Myometrial cell (primary cell): ENCODE measurements around the gene CSRP3. TPM values are rescaled to one million over a fixed set of nuclear protein-coding genes. Genes with fewer than 3 reads are reported as not detected.

Experiments used
- total RNA-seq: library from RNA; depleted of rRNA; stranded (reverse); fragments of >200 nt; gene quantifications from 2 replicates; pipeline ENCODE4 v1.2.3, GENCODE V29; 2015

CSRP3 gene
- not detected in 2 replicates for total RNA-seq

GRCh38 chr11:19201737-19202605 is at the start of gene CSRP3:
Gene CSRP3 (minus strand): TSS chr11:19201983. CDS start chr11:19192448, 9,535 bp downstream.

DNA sequence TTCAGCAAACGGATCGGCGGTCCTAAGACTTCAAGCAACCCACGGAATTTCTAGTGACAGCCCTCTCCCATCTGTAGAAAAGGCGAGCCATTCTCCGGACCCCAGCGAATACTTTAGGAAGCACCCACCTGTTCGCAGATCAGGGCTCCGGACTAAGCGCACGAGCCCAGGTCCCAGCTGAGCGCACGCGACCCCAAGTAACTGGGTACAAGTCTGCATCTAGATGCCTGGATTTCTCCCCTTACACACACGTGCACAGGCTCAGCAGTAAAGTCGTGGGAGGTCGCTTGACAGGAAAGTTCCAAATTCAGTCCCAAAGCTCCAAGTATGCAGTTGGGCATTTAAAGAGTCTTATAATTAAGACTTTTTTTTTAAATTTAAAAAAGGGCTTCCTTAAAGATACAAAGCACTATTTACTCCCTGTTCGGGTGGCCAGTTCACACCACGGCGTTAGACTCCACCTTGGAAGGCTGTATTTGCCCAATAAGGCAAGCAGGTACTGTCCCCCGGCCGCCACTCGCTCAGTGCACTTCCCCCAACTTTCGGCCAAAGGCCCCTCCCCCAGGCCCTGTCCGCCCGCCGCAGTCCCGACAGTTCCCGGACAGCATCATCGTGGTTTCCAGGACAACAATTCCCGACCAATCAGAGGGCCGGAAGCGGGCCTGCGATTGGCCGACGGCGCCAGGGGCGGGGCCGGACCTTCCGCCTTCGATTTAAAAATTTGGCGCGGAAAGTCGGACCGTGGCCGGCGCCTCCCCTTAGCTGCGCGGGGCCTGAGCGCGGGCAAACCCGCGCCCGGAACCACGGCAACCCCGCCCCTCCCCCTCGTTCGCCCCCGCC is 38.9 kb upstream of the CSRP3 start, which contains the start of gene E2F8:
E2F8 (minus strand) TSS at position 526 of the 840 bp plus-strand sequence. CDS start 824 bp downstream, outside the sequence.

Other genes with a start within 250 kb of the CSRP3 start
- not detected in 2 replicates for gene MRGPRX2, start 141.3 kb downstream of the CSRP3 start, total RNA-seq
- 13.8 and 17.2 TPM in 2 replicates for gene ZDHHC13, start 84.8 kb downstream of the CSRP3 start, total RNA-seq
- gene E2F8, start 39.0 kb upstream of the CSRP3 start, total RNA-seq: 1.2 and 2.0 TPM in 2 replicates